Tongue (tissue), 2 donors: ENCODE data around the gene DPH3. TPM values are rescaled to one million over a fixed set of nuclear protein-coding genes. Genes with fewer than 3 reads are reported as not detected.

ENCODE experiments used
- DNase-seq: peaks from one replicate; pipeline ENCODE4 v3.0.0-alpha.2; 2015
- total RNA-seq: library from RNA; depleted of rRNA; stranded (reverse); fragments of >200 nt; gene quantifications from one replicate; pipeline ENCODE4 v1.2.3, GENCODE V29; 2014

DPH3 gene
- total RNA-seq, 1 donor from 2014 or later = 16.5 TPM

- no peak for DNase-seq
These were observed 30.9 kb downstream of the DPH3 start for GRCh38 chr3:16233806-16234205.

- DNase-seq = no peak
These were observed 32.8 kb downstream of the DPH3 start for GRCh38 chr3:16231983-16232382.

GRCh38 chr3:16229681-16230080 lies 35.1 kb downstream of the DPH3 start:
- DNase-seq = no peak

- no peak for DNase-seq
These were observed 37.2 kb downstream of the DPH3 start for GRCh38 chr3:16227566-16227965.

GRCh38 chr3:16224325-16224724 lies 40.4 kb downstream of the DPH3 start:
- DNase-seq = no peak

- no peak for DNase-seq
These were observed 42.2 kb downstream of the DPH3 start for GRCh38 chr3:16222547-16222946.

- no peak for DNase-seq
These were observed 42.8 kb downstream of the DPH3 start for GRCh38 chr3:16221990-16222389.

GRCh38 chr3:16219777-16220176 lies 45.0 kb downstream of the DPH3 start:
- no peak for DNase-seq

- no peak for DNase-seq
These were observed 48.3 kb downstream of the DPH3 start for GRCh38 chr3:16216373-16216935.

GRCh38 chr3:16214366-16214765 lies 50.4 kb downstream of the DPH3 start:
- DNase-seq = no peak

GRCh38 chr3:16211176-16211904 lies 53.4 kb downstream of the DPH3 start:
- no peak for DNase-seq

Other genes with a start within 250 kb of the DPH3 start
- 5.5 TPM for gene GALNT15, start 90.3 kb downstream of the DPH3 start, total RNA-seq
- gene OXNAD1, start 269 bp upstream of the DPH3 start, total RNA-seq = 15.7 TPM
- gene RFTN1, start 248.8 kb upstream of the DPH3 start, total RNA-seq = 23.7 TPM